GM21529 (cell line): ENCODE measurements around the gene PHYKPL.
"Not testable (repeated sequence)": the region's sequence is repeated elsewhere in the genome, so short reads cannot be mapped to it uniquely, and the experiment has no call there.

Source experiments
- ATAC-seq: cut with Tn5 transposase; IDR thresholded peaks from one replicate; pipeline ENCODE4 v1.9.1; 2021; ENCODE audit not compliant: unreplicated experiment

Gene PHYKPL

GRCh38 chr5:178208540-178209227, 23.9 kb downstream of the PHYKPL start:
- no peak for ATAC-seq

GRCh38 chr5:178207917-178208280, 24.7 kb downstream of the PHYKPL start:
- ATAC-seq = no peak

DNA sequence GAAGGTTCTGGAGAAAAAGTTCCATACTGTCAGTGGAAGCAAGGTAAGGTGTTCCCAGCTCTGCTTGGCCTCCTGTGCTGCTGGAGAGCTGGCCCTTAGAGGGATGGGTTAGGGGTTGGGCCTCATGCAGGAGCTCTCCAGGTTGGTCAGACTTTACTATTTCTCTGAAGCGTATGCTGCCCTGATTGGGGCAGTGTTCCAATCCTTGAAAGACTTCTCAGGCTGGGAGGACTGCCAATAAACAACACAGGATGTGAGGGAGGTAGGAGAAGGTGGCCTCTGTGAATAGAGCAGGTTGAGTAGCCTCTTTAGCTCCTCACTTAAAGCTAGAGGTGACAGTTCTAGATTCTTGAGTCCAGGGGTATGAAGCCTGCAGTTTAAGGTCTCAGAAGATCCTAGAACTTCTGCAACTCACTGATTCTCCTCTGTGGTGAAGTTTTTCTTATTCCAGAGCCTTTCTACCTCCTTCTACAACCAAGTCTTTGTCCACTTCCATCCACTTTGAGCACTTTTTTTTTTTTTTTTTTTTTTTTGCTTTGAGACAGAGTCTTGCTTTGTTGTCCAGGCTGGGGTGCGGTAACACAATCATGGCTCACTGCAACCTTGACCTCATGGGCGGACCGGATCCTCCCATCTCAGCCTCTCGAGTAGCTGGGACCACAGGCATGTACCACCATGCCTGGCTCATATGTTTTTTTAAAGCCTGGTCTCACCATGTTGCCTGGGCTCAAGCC, 25.3 kb downstream of the PHYKPL start:
- ATAC-seq = no peak

- no peak for ATAC-seq
These were observed 26.2 kb downstream of the PHYKPL start for GRCh38 chr5:178206166-178207101.

GRCh38 chr5:178205749-178206047, 26.9 kb downstream of the PHYKPL start:
- ATAC-seq = no peak

- peak; percentile 64 for ATAC-seq
These were observed 27.5 kb downstream of the PHYKPL start for GRCh38 chr5:178204935-178205748.

DNA sequence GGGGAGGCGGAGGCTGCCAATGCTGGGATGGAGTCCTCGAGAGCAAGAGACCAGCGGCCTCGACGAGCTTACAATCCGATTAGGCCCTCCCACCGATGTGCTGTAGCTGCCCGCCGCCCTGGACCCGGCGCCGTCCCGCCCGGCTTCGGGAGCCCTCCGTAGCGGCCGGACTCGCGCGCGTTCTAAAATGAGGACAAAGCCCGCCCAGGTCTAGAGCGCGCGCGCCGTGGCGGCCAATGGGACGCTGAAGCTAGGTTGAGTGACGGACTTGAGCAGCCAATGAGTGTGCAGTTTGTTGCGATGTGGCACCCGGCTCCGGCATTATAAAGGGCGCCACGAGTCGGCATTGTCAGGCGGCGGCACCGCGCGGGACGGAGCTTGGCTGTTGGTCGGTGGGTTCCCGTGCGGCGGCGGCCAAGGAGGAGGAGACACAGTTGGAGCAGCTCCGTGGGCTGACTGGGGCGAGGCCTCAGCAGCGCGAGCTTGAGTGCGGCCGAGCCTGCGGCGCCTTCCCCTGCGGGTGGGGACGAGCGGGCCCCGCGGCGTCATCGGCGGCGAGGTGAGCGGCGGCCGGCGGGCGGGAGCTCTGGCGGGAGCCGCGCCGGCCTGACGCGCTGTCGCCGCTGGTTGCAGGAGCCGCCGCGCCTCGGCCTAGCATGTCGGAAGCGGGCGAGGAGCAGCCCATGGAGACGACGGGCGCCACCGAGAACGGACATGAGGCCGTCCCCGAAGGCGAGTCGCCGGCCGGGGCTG, 28.2 kb downstream of the PHYKPL start, which contains the start of gene HNRNPAB:
Gene HNRNPAB (plus strand): TSS at position 352 of the 753 bp plus-strand sequence. CDS start 305 bp downstream, at position 657.
- peak; percentile 81 for ATAC-seq

DNA sequence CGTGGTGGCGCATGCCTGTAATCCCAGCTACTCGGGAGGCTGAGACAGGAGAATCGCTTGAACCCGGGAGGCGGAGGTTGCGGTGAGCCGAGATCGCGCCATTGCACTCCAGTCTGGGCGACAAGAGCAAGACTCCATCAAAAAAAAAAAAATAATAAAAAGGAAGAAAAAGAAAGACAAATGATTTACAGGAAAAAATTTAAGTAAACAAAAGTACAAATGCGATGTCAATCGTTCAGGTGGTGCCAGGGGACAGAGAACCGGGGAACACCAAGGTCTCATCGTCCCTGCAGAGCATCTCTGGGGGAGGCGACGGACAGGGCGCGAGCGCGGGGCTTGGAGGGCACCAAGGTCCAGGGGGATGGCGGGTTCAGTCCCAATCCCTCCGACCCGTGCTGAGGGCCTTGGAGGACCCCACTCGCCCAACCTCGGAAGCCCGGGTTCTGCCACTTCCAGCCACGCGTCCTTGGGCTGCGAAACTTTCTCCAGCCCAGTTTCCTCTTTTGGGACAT, 28.9 kb downstream of the PHYKPL start:
- no peak for ATAC-seq

DNA sequence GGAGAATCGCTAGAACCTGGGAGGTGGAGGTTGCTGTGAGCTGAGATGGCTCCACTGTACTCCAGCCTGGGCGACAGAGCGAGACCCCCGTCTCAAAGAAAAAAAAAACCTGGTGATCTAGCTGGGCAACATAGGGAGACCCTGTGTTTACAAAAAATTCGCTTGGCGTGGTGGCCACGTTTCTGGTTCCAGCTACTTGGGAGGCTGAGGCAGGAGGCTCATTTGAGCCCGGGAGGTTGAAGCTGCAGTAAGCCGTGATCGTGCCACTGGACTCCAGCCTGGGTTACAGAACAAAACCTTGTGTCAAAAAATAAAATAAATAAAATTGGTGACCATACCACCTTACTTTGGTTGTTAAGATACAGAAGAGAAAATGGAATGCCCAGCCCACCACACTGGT, 30.1 kb downstream of the PHYKPL start:
- no peak for ATAC-seq

DNA sequence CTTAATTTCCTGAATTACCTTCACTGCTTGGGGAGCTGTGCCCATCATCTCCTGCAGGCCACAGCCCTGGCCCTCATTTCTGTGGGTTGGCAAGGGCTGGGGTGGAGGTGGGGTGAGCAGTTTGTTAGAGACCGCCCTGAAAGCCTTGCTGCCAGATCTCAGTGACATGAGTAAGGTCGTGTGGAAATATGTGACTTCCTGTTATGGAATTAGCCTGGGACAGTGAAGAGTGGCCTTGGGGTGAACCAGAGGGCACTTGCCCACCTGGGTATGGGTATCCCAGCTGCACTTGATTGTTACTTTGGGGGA, 30.7 kb downstream of the PHYKPL start:
- ATAC-seq = no peak

- no peak for ATAC-seq
These were observed 31.2 kb downstream of the PHYKPL start for GRCh38 chr5:178201221-178201926.

DNA sequence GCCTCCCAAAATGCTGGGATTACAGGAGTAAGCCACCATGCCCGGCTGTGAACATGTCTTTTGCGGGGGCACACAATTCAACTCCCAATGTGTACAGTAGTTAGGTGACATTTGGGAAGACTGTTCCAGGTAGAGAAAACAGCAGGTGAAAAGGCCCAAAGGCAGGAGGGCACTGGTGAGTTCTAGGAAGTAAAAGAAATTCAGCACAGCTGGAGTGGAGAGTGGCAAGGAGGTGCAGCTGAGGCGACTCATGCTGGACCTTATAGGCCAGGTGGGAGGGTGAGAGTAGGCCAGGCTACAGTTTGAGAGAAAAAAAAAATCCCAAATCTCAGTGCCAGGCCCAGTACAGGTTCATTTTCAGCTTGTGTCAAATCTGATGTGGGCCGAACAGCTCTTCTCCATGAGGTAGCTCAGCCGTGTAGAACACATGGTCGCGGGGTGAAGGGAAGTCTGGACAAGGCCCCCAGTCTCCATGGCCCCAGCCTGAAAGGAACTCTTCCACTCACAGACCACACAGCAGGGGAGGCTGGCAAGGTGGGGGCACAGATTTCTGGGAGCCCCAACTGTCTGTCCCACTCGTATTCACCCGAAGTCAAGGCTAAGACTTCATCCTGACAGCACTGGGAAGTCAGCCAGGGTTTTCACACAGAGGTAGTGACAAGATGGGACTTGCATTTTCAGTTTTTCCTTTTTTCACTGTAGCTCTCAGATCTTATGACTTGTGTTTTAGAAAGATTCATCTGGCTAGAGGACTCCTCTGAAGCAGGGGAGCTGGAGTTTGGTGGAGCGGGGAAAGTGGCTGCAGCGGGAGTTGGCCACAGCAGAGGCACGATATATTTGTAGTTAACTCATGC, 32.8 kb downstream of the PHYKPL start:
- ATAC-seq = no peak

DNA sequence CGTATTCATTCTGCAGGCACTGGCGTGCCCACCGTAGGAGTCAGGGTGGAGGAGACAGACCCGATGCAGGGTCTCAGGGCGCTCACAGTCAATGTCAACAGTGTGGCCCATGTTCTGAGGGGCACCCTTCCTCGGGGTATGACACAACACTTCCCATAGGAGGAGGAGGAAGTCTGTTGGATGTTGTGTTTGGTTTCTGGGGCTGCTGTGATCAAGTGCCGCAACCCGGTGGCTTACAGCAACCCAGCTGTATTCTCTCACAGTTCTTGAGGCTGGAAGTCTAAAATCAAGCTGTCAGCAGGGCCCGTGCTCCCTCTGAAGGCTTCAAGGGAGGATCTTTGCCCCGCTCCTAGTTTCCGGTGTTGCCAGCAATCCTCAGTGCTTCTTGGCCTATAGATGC, 33.9 kb downstream of the PHYKPL start:
- no peak for ATAC-seq

- not testable (repeated sequence) for ATAC-seq
These were observed 34.5 kb downstream of the PHYKPL start for GRCh38 chr5:178198151-178198550.

GRCh38 chr5:178196986-178197385, 35.6 kb downstream of the PHYKPL start:
- ATAC-seq = no peak

DNA sequence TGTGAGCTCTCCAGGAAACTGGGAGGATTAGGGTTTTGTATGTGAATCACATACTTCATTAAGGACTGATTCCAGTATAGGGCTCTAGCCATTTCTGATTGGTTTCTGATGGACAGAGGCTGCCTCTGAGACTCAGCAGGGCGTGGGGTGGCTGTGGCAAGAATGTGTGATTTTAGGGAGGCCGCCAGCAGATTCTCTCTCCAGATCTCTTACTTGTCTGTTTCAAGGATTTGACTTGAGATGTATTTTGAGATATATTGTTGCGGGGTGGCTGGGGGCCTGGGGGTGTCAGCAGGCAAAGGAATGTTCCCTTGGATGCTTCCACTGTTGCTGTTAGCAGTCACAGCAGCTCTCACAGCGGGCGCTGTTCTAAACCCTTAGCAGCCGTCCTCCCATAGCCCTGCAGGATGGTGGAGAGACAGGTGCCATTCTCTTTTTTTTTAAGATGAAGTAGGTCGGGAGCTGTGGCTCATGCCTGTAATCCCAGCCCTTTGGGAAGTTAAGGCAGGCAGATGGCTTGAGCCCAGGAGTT, 36.3 kb downstream of the PHYKPL start:
- no peak for ATAC-seq

- no peak for ATAC-seq
These were observed 38.6 kb downstream of the PHYKPL start for GRCh38 chr5:178194026-178194425.

DNA sequence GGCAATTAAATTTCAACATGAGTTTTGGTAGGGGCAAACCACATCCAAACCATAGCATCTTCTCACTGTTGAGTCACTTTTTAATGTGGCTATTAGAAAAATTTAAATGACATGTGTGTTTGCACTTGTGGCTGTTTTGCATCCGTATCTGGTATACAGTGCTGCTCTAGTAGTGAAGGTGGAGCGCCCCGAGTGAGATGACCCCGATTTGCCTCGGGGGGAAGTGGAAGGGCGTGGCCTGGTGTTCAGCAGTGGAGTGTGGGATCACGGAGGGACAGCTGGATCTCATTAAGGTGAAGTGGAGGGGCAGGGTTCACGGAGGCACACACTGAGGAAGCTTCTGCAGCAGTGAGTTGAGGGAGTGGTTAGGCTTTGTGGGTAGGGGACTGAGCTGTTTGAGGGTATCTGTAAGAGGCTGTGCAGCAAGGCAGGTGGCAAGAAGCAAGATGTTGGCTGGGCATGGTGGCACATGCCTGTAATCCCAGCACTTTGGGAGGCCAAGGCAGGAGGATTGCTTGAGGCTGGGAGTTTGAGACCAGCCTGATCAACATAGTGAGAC, 39.3 kb downstream of the PHYKPL start:
- ATAC-seq = no peak
